ENCODE results near the gene DCTN1. TPM values are rescaled to one million over a fixed set of nuclear protein-coding genes. Genes with fewer than 3 reads are reported as not detected.

DCTN1 gene
- total and polyA plus RNA-seq, 2 donors (not counting 3 experiments of a cell fraction or from before 2014, with no cell fraction given) = 130 to 170 TPM

DNA sequence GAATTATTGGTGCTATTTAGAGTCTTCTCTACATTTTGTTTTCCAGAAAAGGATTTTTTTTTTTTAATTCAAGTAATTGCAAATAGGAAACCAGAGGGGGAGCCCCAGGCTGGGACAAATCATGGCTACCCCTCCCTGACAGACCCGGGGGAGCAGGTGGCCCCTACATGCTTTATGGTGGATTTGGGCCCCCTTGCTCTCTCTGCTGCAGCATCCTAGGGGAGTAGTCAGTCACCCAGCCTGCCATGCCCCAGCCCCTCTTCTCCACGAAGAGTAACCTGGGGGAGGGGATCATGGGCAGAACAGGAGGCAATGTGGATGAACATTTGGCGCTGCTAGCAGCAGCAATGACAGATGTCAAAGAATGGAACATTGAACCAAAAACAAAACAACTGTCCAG is 36.7 kb upstream of the DCTN1 start:
- no TSS peak for BruUV-seq (replicated peaks)
- dilution Hi-C loops (cut with MboI; ENCODE audit: extremely low pct_ligation_motif_present, low sequenced_read_pairs) = no loop called here

More for the DNA sequence above, 36.7 kb upstream of the DCTN1 start:
- Histone ChIP-seq H3K79me2 (ENCODE audit: control insufficient read depth, insufficient read depth, low read length) (no peaks in the 10 kb centered on the region), H3K36me3 (ENCODE audit: control insufficient read depth in 2 of 2, extremely low read depth in 1 of 2, insufficient read depth in 2 of 2, low read length in 2 of 2) (no peaks in the 10 kb centered on the region), H3K27me3 (ENCODE audit: control insufficient read depth in 2 of 2, insufficient read depth in 2 of 2, low read length in 2 of 2) (peaks cover 33 to 42% of the 10 kb centered on the region in 2 experiments), H3K9me3 (replicated peaks; ENCODE audit: control insufficient read depth, insufficient read depth, low read length) (no peaks in the 10 kb centered on the region), H3K4me1 (ENCODE audit: control insufficient read depth, extremely low read depth, insufficient read depth, low read length) (peaks cover 11% of the 10 kb centered on the region), H2AFZ (ENCODE audit: low read depth, low read length) (no peak overlapping the region), H3K9ac (replicated peaks; ENCODE audit: extremely low read depth, insufficient read depth, low read length) (no peak overlapping the region), H3K27ac (ENCODE audit: insufficient read depth, low read depth, low read length) (no peak overlapping the region), H3K4me3 (replicated peaks in 1 of 3; ENCODE audit: insufficient read depth in 1 of 3, low read depth in 1 of 3, low read length in 3 of 3) (no peak overlapping the region), H3K9me1 (replicated peaks; ENCODE audit: control insufficient read depth, extremely low read depth, insufficient read depth, low read length) (no peaks in the 10 kb centered on the region), H4K20me1 (replicated peaks; ENCODE audit: control insufficient read depth, extremely low read depth, insufficient read depth, low read length) (no peaks in the 10 kb centered on the region), H3K4me2 (ENCODE audit: insufficient read depth, low read length) (no peak overlapping the region)
- CTCF ChIA-PET = no interaction called here
- DNase-seq (ENCODE audit: low read depth, low spot score) (no peak), FAIRE-seq (no peak)
- intact Hi-C loops (cut with micrococcal nuclease) = no loop called here
- TF ChIP-seq FOS (IDR thresholded peaks at IDR 0.05; ENCODE audit: borderline replicate concordance, insufficient read depth, low read length) (no peak), MYC (IDR thresholded peaks at IDR 0.05; ENCODE audit: low read depth, low read length) (no peak), POLR2A (IDR thresholded peaks at IDR 0.05; ENCODE audit: low read depth, low read length) (no peak), POLR2AphosphoS5 (IDR thresholded peaks at IDR 0.05; ENCODE audit: insufficient read depth, low read depth, low read length) (no peak), EZH2 (IDR thresholded peaks at IDR 0.05; ENCODE audit: borderline replicate concordance, low read depth, low read length, severe bottlenecking) (no peak), JUN (IDR thresholded peaks at IDR 0.05; ENCODE audit: borderline replicate concordance, insufficient read depth, insufficient read length, low read depth) (no peak)
- TF ChIP-seq, protein P1, sequence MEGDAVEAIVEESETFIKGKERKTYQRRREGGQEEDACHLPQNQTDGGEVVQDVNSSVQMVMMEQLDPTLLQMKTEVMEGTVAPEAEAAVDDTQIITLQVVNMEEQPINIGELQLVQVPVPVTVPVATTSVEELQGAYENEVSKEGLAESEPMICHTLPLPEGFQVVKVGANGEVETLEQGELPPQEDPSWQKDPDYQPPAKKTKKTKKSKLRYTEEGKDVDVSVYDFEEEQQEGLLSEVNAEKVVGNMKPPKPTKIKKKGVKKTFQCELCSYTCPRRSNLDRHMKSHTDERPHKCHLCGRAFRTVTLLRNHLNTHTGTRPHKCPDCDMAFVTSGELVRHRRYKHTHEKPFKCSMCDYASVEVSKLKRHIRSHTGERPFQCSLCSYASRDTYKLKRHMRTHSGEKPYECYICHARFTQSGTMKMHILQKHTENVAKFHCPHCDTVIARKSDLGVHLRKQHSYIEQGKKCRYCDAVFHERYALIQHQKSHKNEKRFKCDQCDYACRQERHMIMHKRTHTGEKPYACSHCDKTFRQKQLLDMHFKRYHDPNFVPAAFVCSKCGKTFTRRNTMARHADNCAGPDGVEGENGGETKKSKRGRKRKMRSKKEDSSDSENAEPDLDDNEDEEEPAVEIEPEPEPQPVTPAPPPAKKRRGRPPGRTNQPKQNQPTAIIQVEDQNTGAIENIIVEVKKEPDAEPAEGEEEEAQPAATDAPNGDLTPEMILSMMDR (IDR thresholded peaks at IDR 0.05; ENCODE audit: extremely low read depth in 1 of 2, insufficient read depth in 1 of 2, low read depth in 1 of 2, low read length in 2 of 2) = no peak
- POLR2A ChIA-PET = no interaction called here
